Neutrophil (primary cell): ENCODE measurements around the gene MPPED1.

ENCODE experiments used
- H3K27ac ChIP-seq: fragments of 200-600 bp; sonication (generic); 2 replicates; pipeline ENCODE4 v1.5.1; 2016; ENCODE audit warnings: mild to moderate bottlenecking, moderate library complexity
- H3K27me3 ChIP-seq: fragments of 200-600 bp; sonication (generic); 2 replicates; pipeline ENCODE4 v1.6.0; 2016; ENCODE audit warnings: mild to moderate bottlenecking
- H3K36me3 ChIP-seq: fragments of 200-600 bp; sonication (generic); 2 replicates; pipeline ENCODE4 v1.5.1; 2017
- H3K4me1 ChIP-seq, 2 experiments: fragments of 200-600 bp in 1 of 2; sonication (generic) in 1 of 2; 1 replicate in 1 of 2; 2 replicates in 1 of 2; pipeline versions ENCODE4 v1.5.1 to v1.6.1; 2013 to 2016; ENCODE audit warnings: low read depth in 1 of 2, low read length in 1 of 2, mild to moderate bottlenecking in 1 of 2, moderate library complexity in 1 of 2; ENCODE audit not compliant: control insufficient read depth in 1 of 2, insufficient read depth in 1 of 2
- H3K4me3 ChIP-seq, 2 experiments: fragments of 200-600 bp in 1 of 2; sonication (generic) in 1 of 2; 1 replicate in 1 of 2; 2 replicates in 1 of 2; pipeline ENCODE4 v1.5.1; 2013 to 2016; ENCODE audit warnings: low read depth in 1 of 2, low read length in 1 of 2, mild to moderate bottlenecking in 1 of 2, moderate library complexity in 1 of 2
- H3K9me3 ChIP-seq: fragments of 200-600 bp; sonication (generic); 2 replicates; pipeline ENCODE4 v1.5.1; 2016
- TF ChIP-seq, protein P1 (sequence below): fragments of 200-600 bp; sonication (generic); IDR thresholded peaks from 2 replicates; pipeline ENCODE4 v1.5.1; 2016; ENCODE audit warnings: antibody characterized with exemption

The MPPED1 gene

DNA sequence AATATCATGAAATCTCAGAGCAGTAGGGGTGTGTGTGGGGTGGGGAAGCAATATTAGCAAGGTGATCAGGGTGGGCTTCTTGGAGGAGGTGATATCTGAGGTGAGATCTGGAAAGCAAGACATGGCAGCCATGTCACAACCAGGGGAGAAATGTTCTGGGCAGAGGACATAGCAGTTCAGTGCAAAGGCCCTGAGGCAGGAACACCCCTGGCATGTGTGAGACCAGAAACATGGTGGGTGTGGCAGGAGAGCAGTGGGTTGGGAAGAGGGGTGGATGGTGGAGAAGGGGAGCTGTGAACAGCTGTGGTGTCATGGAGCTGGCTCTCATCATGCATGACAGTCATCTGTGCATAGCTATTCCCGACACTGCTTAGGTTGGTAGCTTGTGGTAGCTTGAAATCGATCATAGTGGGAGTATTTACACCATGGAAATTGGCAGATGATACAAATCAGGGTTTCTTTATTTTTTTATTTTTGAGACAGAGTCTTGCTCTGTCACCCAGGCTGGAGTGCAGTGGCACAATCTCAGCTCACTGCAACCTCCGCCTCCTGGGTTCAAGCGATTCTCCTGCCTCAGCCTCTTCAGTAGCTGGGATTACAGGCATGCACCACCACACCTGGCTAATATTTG lies 17.9 kb upstream of the MPPED1 start:
- H3K36me3 ChIP-seq, result no peaks in the 10 kb centered on the region
- no peaks in the 10 kb centered on the region for H3K9me3 ChIP-seq
- no peak overlapping the region for H3K4me3 ChIP-seq
- H3K27me3 ChIP-seq, result peaks cover 9% of the 10 kb centered on the region
- no peak overlapping the region for H3K27ac ChIP-seq
- peaks cover 7% of the 10 kb centered on the region in 2 experiments for H3K4me1 ChIP-seq
- TF ChIP-seq, protein P1, sequence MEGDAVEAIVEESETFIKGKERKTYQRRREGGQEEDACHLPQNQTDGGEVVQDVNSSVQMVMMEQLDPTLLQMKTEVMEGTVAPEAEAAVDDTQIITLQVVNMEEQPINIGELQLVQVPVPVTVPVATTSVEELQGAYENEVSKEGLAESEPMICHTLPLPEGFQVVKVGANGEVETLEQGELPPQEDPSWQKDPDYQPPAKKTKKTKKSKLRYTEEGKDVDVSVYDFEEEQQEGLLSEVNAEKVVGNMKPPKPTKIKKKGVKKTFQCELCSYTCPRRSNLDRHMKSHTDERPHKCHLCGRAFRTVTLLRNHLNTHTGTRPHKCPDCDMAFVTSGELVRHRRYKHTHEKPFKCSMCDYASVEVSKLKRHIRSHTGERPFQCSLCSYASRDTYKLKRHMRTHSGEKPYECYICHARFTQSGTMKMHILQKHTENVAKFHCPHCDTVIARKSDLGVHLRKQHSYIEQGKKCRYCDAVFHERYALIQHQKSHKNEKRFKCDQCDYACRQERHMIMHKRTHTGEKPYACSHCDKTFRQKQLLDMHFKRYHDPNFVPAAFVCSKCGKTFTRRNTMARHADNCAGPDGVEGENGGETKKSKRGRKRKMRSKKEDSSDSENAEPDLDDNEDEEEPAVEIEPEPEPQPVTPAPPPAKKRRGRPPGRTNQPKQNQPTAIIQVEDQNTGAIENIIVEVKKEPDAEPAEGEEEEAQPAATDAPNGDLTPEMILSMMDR, result no peak

DNA sequence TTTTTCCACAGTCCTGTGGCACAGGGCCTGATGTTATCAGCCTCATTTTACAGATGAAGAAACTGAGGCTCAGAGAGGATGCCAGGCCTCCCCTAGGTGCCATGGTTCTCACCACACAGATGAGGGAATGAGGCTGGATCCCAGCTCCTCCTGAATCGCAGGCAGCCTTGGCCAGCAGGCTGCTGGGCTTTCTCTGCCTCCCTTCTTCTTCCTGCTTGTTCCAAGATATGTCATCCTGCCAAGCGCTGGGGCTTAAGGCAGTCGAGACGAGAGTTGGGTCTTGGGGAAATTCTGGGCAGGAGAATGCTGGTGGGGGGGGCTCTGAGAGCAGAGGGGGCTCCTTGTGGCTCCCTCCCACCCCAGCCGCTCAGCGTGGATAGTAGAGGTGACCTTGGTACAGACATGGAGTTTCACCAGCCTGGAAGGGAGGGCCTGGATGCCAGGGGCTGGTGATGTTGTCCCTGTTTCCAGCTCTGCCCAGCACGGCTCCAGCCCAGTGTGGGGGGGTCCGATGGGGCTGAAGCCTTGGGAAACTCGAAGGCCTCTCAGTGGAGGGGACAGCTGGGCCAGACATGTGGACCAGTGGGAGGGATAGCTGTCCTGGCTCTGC lies 16.6 kb upstream of the MPPED1 start:
- Histone ChIP-seq H3K9me3 (no peaks in the 10 kb centered on the region), H3K27ac (no peak overlapping the region), H3K4me3 (no peak overlapping the region), H3K27me3 (peaks cover 9% of the 10 kb centered on the region), H3K36me3 (no peaks in the 10 kb centered on the region), H3K4me1 (peaks cover 7% of the 10 kb centered on the region in 2 experiments)
- TF ChIP-seq, protein P1, result no peak

DNA sequence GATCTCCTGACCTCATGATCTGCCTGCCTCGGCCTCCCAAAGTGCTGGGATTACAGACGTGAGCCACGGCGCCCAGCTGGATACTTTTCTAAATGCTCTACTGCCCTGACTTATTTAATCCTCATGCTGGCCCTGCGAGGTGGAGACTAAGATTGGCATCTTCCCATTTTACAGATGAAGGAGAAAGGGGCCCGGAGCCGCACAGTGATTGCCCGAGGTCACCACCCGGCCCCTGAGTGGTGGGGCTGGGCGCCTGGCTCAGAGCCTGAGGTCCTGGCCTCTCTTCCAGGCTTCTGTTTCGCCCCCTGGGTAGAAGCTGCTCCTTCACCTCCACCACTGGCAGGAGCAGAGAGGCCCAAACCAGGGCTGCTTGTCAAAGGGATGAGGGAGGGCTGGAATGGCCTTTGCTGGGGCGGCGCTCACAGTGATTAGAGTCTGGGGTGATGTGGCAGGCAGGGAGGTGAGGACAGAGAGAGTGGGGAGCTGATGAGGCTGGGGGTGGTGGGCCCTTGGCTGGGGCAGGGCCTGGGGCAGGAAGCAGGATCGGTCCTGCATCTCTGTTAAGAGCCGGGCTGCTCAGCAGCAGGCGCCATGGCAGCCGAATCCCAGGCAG lies 15.4 kb upstream of the MPPED1 start:
- H3K36me3 ChIP-seq, result no peaks in the 10 kb centered on the region
- TF ChIP-seq, protein P1, result no peak
- no peak overlapping the region for H3K4me3 ChIP-seq
- H3K9me3 ChIP-seq, result no peaks in the 10 kb centered on the region
- no peaks in the 10 kb centered on the region for H3K4me1 ChIP-seq
- H3K27ac ChIP-seq, result no peak overlapping the region
- peaks cover 9% of the 10 kb centered on the region for H3K27me3 ChIP-seq

DNA sequence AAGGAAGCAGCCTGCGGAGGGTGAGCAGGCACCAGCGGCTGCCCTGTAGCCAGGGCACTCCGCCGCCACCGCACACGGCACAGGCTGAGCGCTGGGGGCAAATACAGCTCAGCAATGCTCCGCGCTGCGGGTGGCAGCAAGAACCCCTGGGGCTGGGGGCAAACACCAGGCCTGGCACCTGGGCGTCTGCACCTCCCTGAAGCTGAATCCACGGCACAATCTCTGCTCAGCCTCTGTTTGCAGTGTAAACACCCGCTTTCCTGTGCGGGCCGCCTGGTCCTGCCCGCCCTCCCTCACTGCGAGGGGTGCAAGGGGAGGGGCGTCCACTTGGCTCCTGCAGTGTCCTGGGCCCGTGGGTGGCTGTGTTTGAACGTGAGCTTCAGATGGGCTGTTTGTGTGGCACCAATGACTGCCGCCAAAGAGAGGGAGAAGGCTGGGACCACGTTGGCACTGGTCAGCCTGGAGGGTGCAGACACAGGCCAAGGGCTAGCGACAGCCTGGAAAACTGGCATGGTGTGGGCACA lies 14.8 kb upstream of the MPPED1 start:
- peaks cover 9% of the 10 kb centered on the region for H3K27me3 ChIP-seq
- TF ChIP-seq, protein P1, result no peak
- no peaks in the 10 kb centered on the region for H3K4me1 ChIP-seq
- H3K27ac ChIP-seq, result no peak overlapping the region
- H3K36me3 ChIP-seq, result no peaks in the 10 kb centered on the region
- no peak overlapping the region for H3K4me3 ChIP-seq
- H3K9me3 ChIP-seq, result no peaks in the 10 kb centered on the region

DNA sequence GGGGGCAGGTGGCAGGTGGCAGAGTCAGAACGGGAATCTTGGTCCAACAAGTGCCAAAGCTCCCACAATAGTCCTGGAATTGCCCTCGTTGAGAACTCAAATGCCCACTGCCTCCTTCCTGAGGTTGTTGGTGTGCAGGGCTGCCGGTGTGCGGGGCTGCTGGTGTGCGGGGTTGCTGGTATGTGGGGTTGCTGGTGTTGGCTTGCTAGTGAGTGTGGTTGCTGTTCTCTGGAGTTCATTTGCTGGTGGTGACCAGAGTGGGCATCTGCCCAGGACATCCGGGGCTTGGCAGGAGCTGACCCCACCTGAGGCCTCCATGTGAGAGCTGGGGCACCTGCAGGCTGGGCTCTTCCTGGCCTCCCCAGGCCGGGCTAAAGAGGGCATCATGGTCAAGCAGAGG lies 14.0 kb upstream of the MPPED1 start:
- Histone ChIP-seq H3K9me3 (no peaks in the 10 kb centered on the region), H3K36me3 (no peaks in the 10 kb centered on the region), H3K27ac (no peak overlapping the region), H3K4me1 (no peaks in the 10 kb centered on the region), H3K4me3 (no peak overlapping the region), H3K27me3 (peaks cover 9% of the 10 kb centered on the region)
- TF ChIP-seq, protein P1, result no peak
